Endothelial cell of umbilical vein (primary cell): ENCODE data around the gene NLRC3.

Experiments
- CTCF ChIP-seq, 2 donors: IDR thresholded peaks; 1 replicate in 1 of 2; 2 replicates in 1 of 2; pipeline ENCODE4 v1.5.1; 2011; ENCODE audit warnings: low read length in 2 of 2, mild to moderate bottlenecking in 2 of 2, moderate library complexity in 2 of 2, control low read depth in 1 of 2, inconsistent platforms in 1 of 2, low read depth in 1 of 2; ENCODE audit not compliant: insufficient read depth in 1 of 2; ENCODE audit errors: extremely low read depth in 1 of 2
- EZH2 ChIP-seq: IDR thresholded peaks from 2 replicates; pipeline ENCODE4 v1.6.1; 2012; ENCODE audit warnings: borderline replicate concordance, low read depth, mild to moderate bottlenecking, moderate library complexity, low read length, inconsistent platforms; ENCODE audit not compliant: severe bottlenecking
- MAX ChIP-seq: IDR thresholded peaks from 2 replicates; pipeline ENCODE4 v1.6.1; 2011; ENCODE audit not compliant: insufficient read depth, insufficient read length
- MYC ChIP-seq: IDR thresholded peaks from one replicate; pipeline ENCODE4 v1.6.1; 2011; ENCODE audit warnings: mild to moderate bottlenecking, low read depth, low read length
- POLR2A ChIP-seq: IDR thresholded peaks from 2 replicates; pipeline ENCODE4 v1.6.1; 2012; ENCODE audit warnings: low read depth, mild to moderate bottlenecking, control low read depth, low read length
- POLR2AphosphoS5 ChIP-seq: IDR thresholded peaks from 2 replicates; pipeline ENCODE4 v1.6.1; 2012; ENCODE audit warnings: low read depth, mild to moderate bottlenecking, control low read depth, low read length, moderate library complexity; ENCODE audit not compliant: insufficient read depth

GRCh38 chr16:3581392-3581791 is 4.2 kb upstream of the NLRC3 start:
- TF ChIP-seq CTCF (IDR thresholded peaks at IDR 0.05; ENCODE audit: extremely low read depth in 1 of 2, insufficient read depth in 1 of 2, low read depth in 1 of 2, low read length in 2 of 2) (no peak), POLR2A (no peak), MYC (no peak), POLR2AphosphoS5 (no peak), EZH2 (no peak), MAX (no peak)
